ENCODE results near the gene DPEP1.

DPEP1 gene

GRCh38 chr16:89601906-89602272, 11.6 kb upstream of the DPEP1 start:
- H3K9me3 ChIP-seq (ENCODE audit: insufficient read depth, low read depth, low read length), result no peaks in the 10 kb centered on the region
- H3K4me3 ChIP-seq (ENCODE audit: low read length), result no peak overlapping the region
- H3K27ac ChIP-seq (ENCODE audit: low read depth, low read length), result no peak overlapping the region
- no peaks in the 10 kb centered on the region for H3K27me3 ChIP-seq (ENCODE audit: insufficient read depth, low read length)
- peaks cover 8% of the 10 kb centered on the region; the same call in 1 of the 2 replicates for H3K4me1 ChIP-seq (ENCODE audit: insufficient read depth, low read length)
- H3K9ac ChIP-seq (ENCODE audit: low read depth, low read length), result no peak overlapping the region
- no peaks in the 10 kb centered on the region for H3K36me3 ChIP-seq (ENCODE audit: insufficient read depth, low read length)
- WGBS, result 65% methylated on average over 22 of the region's 22 CpGs

GRCh38 chr16:89602273-89602951, 11.0 kb upstream of the DPEP1 start:
- H3K4me3 ChIP-seq (ENCODE audit: low read length), result peak overlapping the region; percentile 14; the same call in 1 of the 2 replicates
- no peaks in the 10 kb centered on the region for H3K27me3 ChIP-seq (ENCODE audit: insufficient read depth, low read length)
- no peaks in the 10 kb centered on the region for H3K9me3 ChIP-seq (ENCODE audit: insufficient read depth, low read depth, low read length)
- no peak overlapping the region for H3K27ac ChIP-seq (ENCODE audit: low read depth, low read length)
- 21% methylated on average over 22 of the region's 22 CpGs for WGBS
- no peaks in the 10 kb centered on the region for H3K36me3 ChIP-seq (ENCODE audit: insufficient read depth, low read length)
- H3K4me1 ChIP-seq (ENCODE audit: insufficient read depth, low read length), result peaks cover 8% of the 10 kb centered on the region; the same call in 1 of the 2 replicates
- no peak overlapping the region for H3K9ac ChIP-seq (ENCODE audit: low read depth, low read length)

GRCh38 chr16:89602952-89603590, 10.4 kb upstream of the DPEP1 start:
- 77% methylated on average over 5 of the region's 5 CpGs for WGBS
- Histone ChIP-seq H3K27ac (ENCODE audit: low read depth, low read length) (no peak overlapping the region), H3K4me1 (ENCODE audit: insufficient read depth, low read length) (peaks cover 8% of the 10 kb centered on the region; the same call in 1 of the 2 replicates), H3K4me3 (ENCODE audit: low read length) (no peak overlapping the region), H3K27me3 (ENCODE audit: insufficient read depth, low read length) (no peaks in the 10 kb centered on the region), H3K36me3 (ENCODE audit: insufficient read depth, low read length) (no peaks in the 10 kb centered on the region), H3K9ac (ENCODE audit: low read depth, low read length) (no peak overlapping the region), H3K9me3 (ENCODE audit: insufficient read depth, low read depth, low read length) (no peaks in the 10 kb centered on the region)

GRCh38 chr16:89604764-89605163, 8.7 kb upstream of the DPEP1 start:
- 91% methylated on average over 16 of the region's 16 CpGs for WGBS
- no peaks in the 10 kb centered on the region for H3K36me3 ChIP-seq (ENCODE audit: insufficient read depth, low read length)
- no peak overlapping the region for H3K27ac ChIP-seq (ENCODE audit: low read depth, low read length)
- H3K9ac ChIP-seq (ENCODE audit: low read depth, low read length), result no peak overlapping the region
- peaks cover 8% of the 10 kb centered on the region; the same call in 1 of the 2 replicates for H3K4me1 ChIP-seq (ENCODE audit: insufficient read depth, low read length)
- H3K27me3 ChIP-seq (ENCODE audit: insufficient read depth, low read length), result no peaks in the 10 kb centered on the region
- no peaks in the 10 kb centered on the region for H3K9me3 ChIP-seq (ENCODE audit: insufficient read depth, low read depth, low read length)
- H3K4me3 ChIP-seq (ENCODE audit: low read length), result no peak overlapping the region

- peaks cover 8% of the 10 kb centered on the region; the same call in 1 of the 2 replicates for H3K4me1 ChIP-seq (ENCODE audit: insufficient read depth, low read length)
- H3K4me3 ChIP-seq (ENCODE audit: low read length), result no peak overlapping the region
- no peaks in the 10 kb centered on the region for H3K36me3 ChIP-seq (ENCODE audit: insufficient read depth, low read length)
- H3K27ac ChIP-seq (ENCODE audit: low read depth, low read length), result no peak overlapping the region
- H3K9ac ChIP-seq (ENCODE audit: low read depth, low read length), result no peak overlapping the region
- H3K9me3 ChIP-seq (ENCODE audit: insufficient read depth, low read depth, low read length), result no peaks in the 10 kb centered on the region
- no peaks in the 10 kb centered on the region for H3K27me3 ChIP-seq (ENCODE audit: insufficient read depth, low read length)
- WGBS, result 94% methylated on average over 34 of the region's 34 CpGs
Observed at GRCh38 chr16:89605186-89605970, 8.1 kb upstream of the DPEP1 start.

- no peaks in the 10 kb centered on the region for H3K27me3 ChIP-seq (ENCODE audit: insufficient read depth, low read length)
- no peak overlapping the region for H3K9ac ChIP-seq (ENCODE audit: low read depth, low read length)
- no peaks in the 10 kb centered on the region for H3K9me3 ChIP-seq (ENCODE audit: insufficient read depth, low read depth, low read length)
- peaks cover 8% of the 10 kb centered on the region; the same call in 1 of the 2 replicates for H3K4me1 ChIP-seq (ENCODE audit: insufficient read depth, low read length)
- WGBS, result 91% methylated on average over 9 of the region's 9 CpGs
- no peak overlapping the region for H3K27ac ChIP-seq (ENCODE audit: low read depth, low read length)
- no peaks in the 10 kb centered on the region for H3K36me3 ChIP-seq (ENCODE audit: insufficient read depth, low read length)
- no peak overlapping the region for H3K4me3 ChIP-seq (ENCODE audit: low read length)
Observed at GRCh38 chr16:89606006-89606405, 7.4 kb upstream of the DPEP1 start.

- no peaks in the 10 kb centered on the region for H3K27me3 ChIP-seq (ENCODE audit: insufficient read depth, low read length)
- H3K4me1 ChIP-seq (ENCODE audit: insufficient read depth, low read length), result 0 out of 2 replicates have a peak, but pooled peaks cover 3% of the 10 kb centered on the region
- no peaks in the 10 kb centered on the region for H3K36me3 ChIP-seq (ENCODE audit: insufficient read depth, low read length)
- no peak overlapping the region for H3K9ac ChIP-seq (ENCODE audit: low read depth, low read length)
- H3K27ac ChIP-seq (ENCODE audit: low read depth, low read length), result no peak overlapping the region
- no peak overlapping the region for H3K4me3 ChIP-seq (ENCODE audit: low read length)
- 92% methylated on average over 9 of the region's 9 CpGs for WGBS
- no peaks in the 10 kb centered on the region for H3K9me3 ChIP-seq (ENCODE audit: insufficient read depth, low read depth, low read length)
Observed at GRCh38 chr16:89607453-89607852, 6.0 kb upstream of the DPEP1 start.

GRCh38 chr16:89607937-89608740, 5.3 kb upstream of the DPEP1 start:
- no peak overlapping the region for H3K27ac ChIP-seq (ENCODE audit: low read depth, low read length)

GRCh38 chr16:89610108-89610453, 3.4 kb upstream of the DPEP1 start:
- H3K9me3 ChIP-seq (ENCODE audit: insufficient read depth, low read depth, low read length), result no peaks in the 10 kb centered on the region
- no peak overlapping the region for H3K27ac ChIP-seq (ENCODE audit: low read depth, low read length)
- H3K4me3 ChIP-seq (ENCODE audit: low read length), result no peak overlapping the region
- no peak overlapping the region for H3K9ac ChIP-seq (ENCODE audit: low read depth, low read length)
- 87% methylated on average over 1 of the region's 1 CpG for WGBS
- no peaks in the 10 kb centered on the region for H3K4me1 ChIP-seq (ENCODE audit: insufficient read depth, low read length)
- H3K36me3 ChIP-seq (ENCODE audit: insufficient read depth, low read length), result no peaks in the 10 kb centered on the region
- no peaks in the 10 kb centered on the region for H3K27me3 ChIP-seq (ENCODE audit: insufficient read depth, low read length)

More at GRCh38 chr16:89607937-89608740, 5.3 kb upstream of the DPEP1 start:
- no peaks in the 10 kb centered on the region for H3K36me3 ChIP-seq (ENCODE audit: insufficient read depth, low read length)
- no peaks in the 10 kb centered on the region for H3K9me3 ChIP-seq (ENCODE audit: insufficient read depth, low read depth, low read length)
- no peaks in the 10 kb centered on the region for H3K4me1 ChIP-seq (ENCODE audit: insufficient read depth, low read length)
- 90% methylated on average over 32 of the region's 32 CpGs for WGBS
- H3K27me3 ChIP-seq (ENCODE audit: insufficient read depth, low read length), result no peaks in the 10 kb centered on the region
- no peak overlapping the region for H3K9ac ChIP-seq (ENCODE audit: low read depth, low read length)
- no peak overlapping the region for H3K4me3 ChIP-seq (ENCODE audit: low read length)

GRCh38 chr16:89612415-89613166, 851 bp upstream of the DPEP1 start:
- no peak overlapping the region for H3K27ac ChIP-seq (ENCODE audit: low read depth, low read length)

More at GRCh38 chr16:89612415-89613166, 851 bp upstream of the DPEP1 start:
- no peaks in the 10 kb centered on the region for H3K4me1 ChIP-seq (ENCODE audit: insufficient read depth, low read length)
- WGBS, result 93% methylated on average over 20 of the region's 20 CpGs
- no peaks in the 10 kb centered on the region for H3K9me3 ChIP-seq (ENCODE audit: insufficient read depth, low read depth, low read length)
- H3K4me3 ChIP-seq (ENCODE audit: low read length), result no peak overlapping the region
- no peaks in the 10 kb centered on the region for H3K27me3 ChIP-seq (ENCODE audit: insufficient read depth, low read length)
- H3K9ac ChIP-seq (ENCODE audit: low read depth, low read length), result no peak overlapping the region
- no peaks in the 10 kb centered on the region for H3K36me3 ChIP-seq (ENCODE audit: insufficient read depth, low read length)

All from HUES64 (cell line).